HG03575 (cell line): ENCODE data around the gene RABIF.
"Not testable (repeated sequence)": the region's sequence is repeated elsewhere in the genome, so short reads cannot be mapped to it uniquely, and the experiment has no call there.

Experiments
- ATAC-seq: cut with Tn5 transposase; IDR thresholded peaks from one replicate; pipeline ENCODE4 v1.9.1; 2021; ENCODE audit not compliant: unreplicated experiment, insufficient number of reproducible peaks, low FRiP score; ENCODE audit errors: extremely low read depth

The RABIF gene

GRCh38 chr1:202843081-202843480 lies 45.9 kb downstream of the RABIF start:
- no peak for ATAC-seq

- no peak for ATAC-seq
These were observed 51.1 kb downstream of the RABIF start for GRCh38 chr1:202837746-202838262.

GRCh38 chr1:202836623-202837403 lies 52.1 kb downstream of the RABIF start:
- no peak for ATAC-seq

GRCh38 chr1:202835548-202836072 lies 53.3 kb downstream of the RABIF start:
- no peak for ATAC-seq

GRCh38 chr1:202834771-202835547 lies 54.0 kb downstream of the RABIF start:
- ATAC-seq: no peak

GRCh38 chr1:202831906-202832305 lies 57.0 kb downstream of the RABIF start:
- ATAC-seq: no peak

GRCh38 chr1:202829223-202829622 lies 59.7 kb downstream of the RABIF start:
- not testable (repeated sequence) for ATAC-seq
